Gastroesophageal sphincter (tissue), 3 donors: Measurements from ENCODE around the gene MGRN1.

Experiments used
- EP300 ChIP-seq: sonication (generic); formaldehyde crosslinking; IDR thresholded peaks from one replicate; pipeline ENCODE4 v1.6.1; 2017; ENCODE audit warnings: antibody characterized with exemption, mild to moderate bottlenecking
- POLR2A ChIP-seq, 2 donors: fragments of 450-650 bp; IDR thresholded peaks; one replicate each; pipeline ENCODE4 v1.6.1; 2017; ENCODE audit warnings: antibody characterized with exemption in 2 of 2, mild to moderate bottlenecking in 2 of 2, moderate library complexity in 1 of 2
- TF ChIP-seq, protein P1 (sequence below), 4 experiments: fragments of 200-600 bp in 2 of 4; fragments of 450-650 bp in 2 of 4; sonication (generic) in 1 of 4; IDR thresholded peaks; one replicate each; pipeline ENCODE4 v1.5.1; 2017 to 2019; ENCODE audit warnings: antibody characterized with exemption in 4 of 4, mild to moderate bottlenecking in 2 of 4, moderate library complexity in 2 of 4

- TF ChIP-seq, protein P1, sequence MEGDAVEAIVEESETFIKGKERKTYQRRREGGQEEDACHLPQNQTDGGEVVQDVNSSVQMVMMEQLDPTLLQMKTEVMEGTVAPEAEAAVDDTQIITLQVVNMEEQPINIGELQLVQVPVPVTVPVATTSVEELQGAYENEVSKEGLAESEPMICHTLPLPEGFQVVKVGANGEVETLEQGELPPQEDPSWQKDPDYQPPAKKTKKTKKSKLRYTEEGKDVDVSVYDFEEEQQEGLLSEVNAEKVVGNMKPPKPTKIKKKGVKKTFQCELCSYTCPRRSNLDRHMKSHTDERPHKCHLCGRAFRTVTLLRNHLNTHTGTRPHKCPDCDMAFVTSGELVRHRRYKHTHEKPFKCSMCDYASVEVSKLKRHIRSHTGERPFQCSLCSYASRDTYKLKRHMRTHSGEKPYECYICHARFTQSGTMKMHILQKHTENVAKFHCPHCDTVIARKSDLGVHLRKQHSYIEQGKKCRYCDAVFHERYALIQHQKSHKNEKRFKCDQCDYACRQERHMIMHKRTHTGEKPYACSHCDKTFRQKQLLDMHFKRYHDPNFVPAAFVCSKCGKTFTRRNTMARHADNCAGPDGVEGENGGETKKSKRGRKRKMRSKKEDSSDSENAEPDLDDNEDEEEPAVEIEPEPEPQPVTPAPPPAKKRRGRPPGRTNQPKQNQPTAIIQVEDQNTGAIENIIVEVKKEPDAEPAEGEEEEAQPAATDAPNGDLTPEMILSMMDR (IDR thresholded peaks at IDR 0.05) = no peak
- no peak for TF ChIP-seq EP300
- no peak for TF ChIP-seq POLR2A (IDR thresholded peaks at IDR 0.05)
Measured at GRCh38 chr16:4724661-4725270, 100.1 kb downstream of the MGRN1 start.
